Gastroesophageal sphincter (tissue), 4 donors: Measurements from ENCODE around the gene SPRR5. TPM values are rescaled to one million over a fixed set of nuclear protein-coding genes. Genes with fewer than 3 reads are reported as not detected.

Experiments
- ATAC-seq: fragments of 150-250 bp; one replicate; pipeline ENCODE4 v1.9.1; 2016; ENCODE audit warnings: mild to moderate bottlenecking, moderate library complexity
- H3K27ac ChIP-seq, 4 donors: fragments of 200-600 bp; sonication (generic) in 3 of 4; 1 replicate in 3 of 4; 2 replicates in 1 of 4; pipeline ENCODE4 v1.5.1; 2016 to 2019
- H3K27me3 ChIP-seq: fragments of 200-600 bp; sonication (generic); one replicate; pipeline ENCODE4 v1.5.1; 2019
- H3K36me3 ChIP-seq, 2 donors: fragments of 200-600 bp; sonication (generic); one replicate each; pipeline ENCODE4 v1.5.1; 2019; ENCODE audit warnings: control low read depth in 1 of 2
- H3K4me1 ChIP-seq, 3 donors: fragments of 200-600 bp; sonication (generic); 1 replicate in 2 of 3; 2 replicates in 1 of 3; pipeline ENCODE4 v1.5.1; 2016 to 2019; ENCODE audit warnings: control low read depth in 2 of 3
- H3K4me3 ChIP-seq, 2 donors: fragments of 200-600 bp; sonication (generic); one replicate each; pipeline ENCODE4 v1.5.1; 2019; ENCODE audit warnings: mild to moderate bottlenecking in 1 of 2, moderate library complexity in 1 of 2
- H3K9me3 ChIP-seq, 3 donors: fragments of 200-600 bp; sonication (generic); one replicate each; pipeline ENCODE4 v1.5.1; 2017 to 2019; ENCODE audit warnings: control low read depth in 2 of 3
- CTCF ChIP-seq, 4 experiments: fragments of 200-600 bp in 2 of 4; fragments of 450-650 bp in 2 of 4; sonication (generic) in 1 of 4; IDR thresholded peaks; one replicate each; pipeline ENCODE4 v1.5.1; 2017 to 2019; ENCODE audit warnings: antibody characterized with exemption in 4 of 4, mild to moderate bottlenecking in 2 of 4, moderate library complexity in 2 of 4
- EP300 ChIP-seq: sonication (generic); formaldehyde crosslinking; IDR thresholded peaks from one replicate; pipeline ENCODE4 v1.6.1; 2017; ENCODE audit warnings: antibody characterized with exemption, mild to moderate bottlenecking
- POLR2A ChIP-seq, 2 donors: fragments of 450-650 bp; IDR thresholded peaks; one replicate each; pipeline ENCODE4 v1.6.1; 2017; ENCODE audit warnings: antibody characterized with exemption in 2 of 2, mild to moderate bottlenecking in 2 of 2, moderate library complexity in 1 of 2
- POLR2AphosphoS5 ChIP-seq: sonication (generic); formaldehyde crosslinking; IDR thresholded peaks from one replicate; pipeline ENCODE4 v1.6.1; 2017; ENCODE audit warnings: antibody characterized with exemption
- WGBS, 2 donors: methylation state at CpG; one replicate each; pipeline ENCODE4 v1.1.5; 2018; ENCODE audit warnings: low coverage in 1 of 2; 5-methylcytosine and 5-hydroxymethylcytosine counted together
- total RNA-seq, 4 donors: library from RNA; depleted of rRNA; stranded (reverse); fragments of >200 nt; gene quantifications; one replicate each; pipeline ENCODE4 v1.1.0, GENCODE V29; 2016

The SPRR5 gene
- total RNA-seq, 4 donors from 2014 or later, result not detected

GRCh38 chr1:152942161-152942560, 4.8 kb upstream of the SPRR5 start:
- TF ChIP-seq POLR2AphosphoS5, result no peak
- no peak for TF ChIP-seq POLR2A (IDR thresholded peaks at IDR 0.05)
- no peak for TF ChIP-seq CTCF (IDR thresholded peaks at IDR 0.05)
- TF ChIP-seq EP300, result no peak
- Histone ChIP-seq H3K4me3 (no peak overlapping the region), H3K4me1 (no peaks in the 10 kb centered on the region), H3K9me3 (no peaks in the 10 kb centered on the region), H3K27me3 (no peaks in the 10 kb centered on the region), H3K27ac (no peak overlapping the region), H3K36me3 (no peaks in the 10 kb centered on the region)
- WGBS, 2 donors, result 71 to 90% methylated on average over 1 to 2 of the region's 2 CpGs
- no peak for ATAC-seq

GRCh38 chr1:152946248-152946647, 758 bp upstream of the SPRR5 start:
- H3K4me3 ChIP-seq, result no peak overlapping the region
- 89 to 96% methylated on average over 2 to 3 of the region's 3 CpGs for WGBS, 2 donors

DNA sequence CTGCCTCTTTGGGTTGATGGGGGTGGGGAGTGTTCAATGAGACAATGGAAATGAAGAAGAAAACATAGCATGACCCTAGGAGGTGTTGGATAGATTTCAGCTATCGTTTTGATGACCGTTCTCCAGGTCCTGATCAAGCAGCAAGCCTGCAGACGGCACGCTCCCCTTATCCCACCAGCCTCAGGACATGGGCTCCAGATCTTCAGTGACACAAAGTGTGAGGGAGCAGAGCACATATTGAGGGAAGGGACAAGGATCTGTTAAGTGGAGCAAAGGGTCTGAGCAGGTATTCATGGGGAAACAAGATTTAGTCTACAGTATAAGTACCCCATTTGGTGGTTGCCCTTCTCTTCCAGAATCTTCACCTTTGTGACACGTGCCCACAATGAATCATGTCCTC, 4.7 kb downstream of the SPRR5 start:
- H3K27ac ChIP-seq, result no peak overlapping the region
- no peaks in the 10 kb centered on the region for H3K4me1 ChIP-seq
- TF ChIP-seq CTCF (IDR thresholded peaks at IDR 0.05), result no peak
- no peak for TF ChIP-seq POLR2AphosphoS5
- TF ChIP-seq EP300, result no peak
- no peak for TF ChIP-seq POLR2A (IDR thresholded peaks at IDR 0.05)
- no peaks in the 10 kb centered on the region for H3K27me3 ChIP-seq
- no peak for ATAC-seq
- no peaks in the 10 kb centered on the region for H3K36me3 ChIP-seq
- no peak overlapping the region for H3K4me3 ChIP-seq
- no peaks in the 10 kb centered on the region for H3K9me3 ChIP-seq
- WGBS, 2 donors, result 83 to 95% methylated on average over 4 of the region's 5 CpGs

More at GRCh38 chr1:152946248-152946647, 758 bp upstream of the SPRR5 start:
- Histone ChIP-seq H3K27me3 (no peaks in the 10 kb centered on the region), H3K4me1 (no peaks in the 10 kb centered on the region), H3K36me3 (no peaks in the 10 kb centered on the region), H3K9me3 (no peaks in the 10 kb centered on the region), H3K27ac (no peak overlapping the region)
- ATAC-seq, result no peak
- TF ChIP-seq CTCF (IDR thresholded peaks at IDR 0.05) (no peak), EP300 (no peak), POLR2A (IDR thresholded peaks at IDR 0.05) (no peak), POLR2AphosphoS5 (no peak)

DNA sequence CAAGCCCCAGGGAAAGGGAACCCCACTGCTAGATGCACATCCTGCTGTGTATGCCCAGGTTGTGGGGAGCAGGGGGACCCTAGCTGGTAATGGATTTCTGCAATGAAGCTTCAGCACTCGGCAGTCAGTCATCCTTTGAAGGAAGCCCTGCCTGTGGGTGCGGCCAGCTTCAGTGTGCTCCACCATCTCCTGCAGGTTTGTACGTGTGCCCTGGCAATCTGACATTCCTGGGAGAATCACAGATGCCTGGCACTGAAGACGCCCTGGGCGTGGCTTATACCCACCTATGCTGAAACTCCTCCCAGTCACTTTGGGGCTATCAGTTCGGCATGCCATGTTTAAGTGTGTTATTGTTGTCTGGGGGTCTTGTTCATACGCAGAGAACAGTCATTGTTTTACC, 6.8 kb downstream of the SPRR5 start:
- no peaks in the 10 kb centered on the region for H3K36me3 ChIP-seq
- WGBS, 2 donors, result 48 to 75% methylated on average over 3 to 4 of the region's 7 CpGs
- H3K9me3 ChIP-seq, result no peaks in the 10 kb centered on the region
- TF ChIP-seq POLR2AphosphoS5 (no peak), CTCF (IDR thresholded peaks at IDR 0.05) (no peak), POLR2A (IDR thresholded peaks at IDR 0.05) (no peak), EP300 (no peak)
- H3K4me1 ChIP-seq, result no peaks in the 10 kb centered on the region
- H3K27me3 ChIP-seq, result no peaks in the 10 kb centered on the region
- no peak for ATAC-seq
- no peak overlapping the region for H3K27ac ChIP-seq
- H3K4me3 ChIP-seq, result no peak overlapping the region

DNA sequence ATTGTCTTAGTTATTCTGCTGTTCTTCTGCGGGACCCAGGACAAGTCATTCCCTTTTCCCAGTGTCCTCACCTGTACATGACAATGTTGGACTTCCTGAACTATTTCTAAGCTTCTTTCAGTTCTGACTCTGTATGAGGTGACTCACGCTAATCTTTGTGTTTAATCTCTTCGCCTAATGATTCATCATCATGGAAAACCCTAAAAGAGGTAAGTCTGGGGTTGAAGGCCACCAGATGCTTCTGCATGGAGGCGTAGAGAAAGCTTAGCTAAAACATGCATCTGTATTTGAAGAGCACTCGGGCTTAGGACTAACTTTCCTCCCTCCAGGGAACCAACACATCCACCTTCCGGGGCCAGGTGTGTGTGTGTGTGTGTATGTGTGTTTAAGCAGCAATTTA, 7.4 kb downstream of the SPRR5 start:
- ATAC-seq, result no peak
- WGBS, 2 donors, result 59 to 80% methylated on average over 4 to 5 of the region's 6 CpGs
- no peak overlapping the region for H3K27ac ChIP-seq
- no peak overlapping the region for H3K4me3 ChIP-seq
- no peaks in the 10 kb centered on the region for H3K36me3 ChIP-seq
- TF ChIP-seq CTCF (IDR thresholded peaks at IDR 0.05) (no peak), POLR2A (IDR thresholded peaks at IDR 0.05) (no peak), EP300 (no peak), POLR2AphosphoS5 (no peak)
- no peaks in the 10 kb centered on the region for H3K4me1 ChIP-seq
- H3K27me3 ChIP-seq, result no peaks in the 10 kb centered on the region
- H3K9me3 ChIP-seq, result no peaks in the 10 kb centered on the region
